Measurements from ENCODE around the gene EIF2B2. TPM values are rescaled to one million over a fixed set of nuclear protein-coding genes. Genes with fewer than 3 reads are reported as not detected.

Gene EIF2B2
- total RNA-seq, 6 experiments from 2014 or later = 55.5 to 66.1 (median 59.0) TPM

DNA sequence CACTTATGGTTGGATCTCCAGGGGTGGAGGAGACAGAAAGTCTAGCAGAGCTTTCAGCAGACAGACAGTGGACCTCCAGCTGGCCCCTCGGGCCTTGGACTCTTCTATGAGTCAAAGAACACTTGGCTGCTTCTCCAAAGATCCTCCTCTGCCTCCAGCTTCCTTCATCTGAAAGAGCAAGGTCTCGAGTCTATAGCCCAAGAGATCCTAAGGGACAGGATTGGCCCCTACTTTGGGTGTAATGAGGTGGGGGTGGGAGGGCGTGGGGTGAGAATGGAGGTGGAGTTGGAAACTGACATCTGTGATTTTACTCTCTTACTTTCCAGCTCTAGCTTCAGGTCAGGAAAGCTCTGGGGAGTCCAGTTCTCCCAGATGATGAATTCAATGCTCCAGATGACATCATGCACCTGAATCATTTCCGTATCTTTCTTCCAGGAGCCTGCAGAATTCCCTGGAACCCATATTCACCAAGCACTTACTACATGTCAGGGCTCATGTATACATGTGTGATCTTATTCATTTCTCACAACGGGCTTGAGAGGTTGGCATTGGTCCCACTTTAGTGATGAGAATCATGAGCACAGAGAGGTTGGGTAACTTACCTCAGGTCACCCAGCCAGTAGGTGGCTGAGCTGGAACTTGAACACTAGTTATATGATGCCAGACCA is 37.1 kb upstream of the EIF2B2 start:
- peak; percentile 52 for DNase-seq
- Mint-ChIP-seq H3K9me3 (no peaks in the 10 kb centered on the region), H3K27ac (peak overlapping the region; percentile 80), H3K4me1 (ENCODE audit: low read depth) (peaks cover 44% of the 10 kb centered on the region), H3K36me3 (ENCODE audit: low read depth) (no peaks in the 10 kb centered on the region), H3K4me3 (peak overlapping the region; percentile 42; the same call in 1 of the 2 replicates), H3K27me3 (ENCODE audit: insufficient read depth) (peaks cover 4% of the 10 kb centered on the region; the same call in 1 of the 2 replicates)
- TF ChIP-seq, protein P1, sequence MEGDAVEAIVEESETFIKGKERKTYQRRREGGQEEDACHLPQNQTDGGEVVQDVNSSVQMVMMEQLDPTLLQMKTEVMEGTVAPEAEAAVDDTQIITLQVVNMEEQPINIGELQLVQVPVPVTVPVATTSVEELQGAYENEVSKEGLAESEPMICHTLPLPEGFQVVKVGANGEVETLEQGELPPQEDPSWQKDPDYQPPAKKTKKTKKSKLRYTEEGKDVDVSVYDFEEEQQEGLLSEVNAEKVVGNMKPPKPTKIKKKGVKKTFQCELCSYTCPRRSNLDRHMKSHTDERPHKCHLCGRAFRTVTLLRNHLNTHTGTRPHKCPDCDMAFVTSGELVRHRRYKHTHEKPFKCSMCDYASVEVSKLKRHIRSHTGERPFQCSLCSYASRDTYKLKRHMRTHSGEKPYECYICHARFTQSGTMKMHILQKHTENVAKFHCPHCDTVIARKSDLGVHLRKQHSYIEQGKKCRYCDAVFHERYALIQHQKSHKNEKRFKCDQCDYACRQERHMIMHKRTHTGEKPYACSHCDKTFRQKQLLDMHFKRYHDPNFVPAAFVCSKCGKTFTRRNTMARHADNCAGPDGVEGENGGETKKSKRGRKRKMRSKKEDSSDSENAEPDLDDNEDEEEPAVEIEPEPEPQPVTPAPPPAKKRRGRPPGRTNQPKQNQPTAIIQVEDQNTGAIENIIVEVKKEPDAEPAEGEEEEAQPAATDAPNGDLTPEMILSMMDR (IDR thresholded peaks at IDR 0.05) = no peak; the same call in 1 of the 2 replicates

DNA sequence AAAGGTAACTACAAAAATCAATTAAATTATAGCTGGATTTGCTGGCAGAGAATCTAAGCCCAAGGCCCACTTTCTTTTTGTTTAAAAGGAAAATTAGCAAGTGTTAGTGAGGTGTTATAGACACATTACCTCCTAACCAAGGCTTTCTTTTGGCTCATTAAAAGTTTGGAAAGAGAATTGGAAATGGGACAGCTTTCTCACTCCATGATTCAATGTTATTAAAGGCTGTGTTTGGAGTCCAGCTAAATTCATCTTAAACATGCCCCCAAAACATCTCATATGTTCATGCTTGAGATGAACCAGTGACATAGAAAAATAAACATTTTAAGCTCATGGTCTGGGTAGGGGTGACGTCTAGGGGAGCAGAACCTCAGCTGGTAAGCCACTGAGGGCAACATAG is 33.9 kb upstream of the EIF2B2 start:
- Mint-ChIP-seq H3K27me3 (ENCODE audit: insufficient read depth) (peaks cover 2% of the 10 kb centered on the region; the same call in 1 of the 2 replicates), H3K27ac (no peak overlapping the region), H3K4me3 (no peak overlapping the region), H3K36me3 (ENCODE audit: low read depth) (no peaks in the 10 kb centered on the region), H3K4me1 (ENCODE audit: low read depth) (peaks cover 31% of the 10 kb centered on the region), H3K9me3 (no peaks in the 10 kb centered on the region)
- TF ChIP-seq, protein P1 (IDR thresholded peaks at IDR 0.05) = no peak
- no peak for DNase-seq

DNA sequence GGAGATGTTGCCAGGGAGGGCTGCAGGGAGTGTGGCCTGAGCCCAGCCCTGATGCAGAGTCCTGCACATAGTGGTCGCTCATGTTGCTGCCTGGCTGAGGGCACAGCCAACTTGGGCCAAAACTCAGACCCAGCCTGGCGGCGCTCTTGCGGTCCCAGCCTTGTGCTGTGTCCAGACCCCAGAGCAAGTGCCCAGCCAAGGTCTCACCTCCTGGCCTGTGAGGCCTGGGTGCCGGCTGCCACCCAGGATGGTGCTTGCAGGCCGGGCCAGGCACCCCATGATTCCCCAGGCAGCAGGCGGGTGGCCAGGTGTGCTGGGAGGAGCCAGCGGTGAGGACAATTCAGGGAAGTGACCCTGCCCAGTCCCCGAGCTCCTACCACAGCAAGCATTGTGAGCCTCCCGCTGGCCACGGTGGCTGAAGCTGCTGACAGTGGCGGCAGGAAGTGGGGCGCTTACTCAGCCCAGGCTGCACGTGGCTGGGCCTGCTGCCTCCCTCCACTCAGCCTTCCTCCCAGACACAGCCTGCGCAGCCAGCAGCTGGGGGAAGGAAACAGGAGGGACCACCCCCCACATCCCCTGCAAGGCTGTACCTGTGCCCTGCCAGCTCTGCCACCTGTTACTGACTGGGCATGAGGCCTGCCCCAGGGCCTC is 29.6 kb upstream of the EIF2B2 start:
- H3K4me1 Mint-ChIP-seq (ENCODE audit: low read depth) = peaks cover 3% of the 10 kb centered on the region
- peaks cover 6% of the 10 kb centered on the region; the same call in 1 of the 2 replicates for H3K27me3 Mint-ChIP-seq (ENCODE audit: insufficient read depth)
- no peaks in the 10 kb centered on the region for H3K36me3 Mint-ChIP-seq (ENCODE audit: low read depth)
- no peak for DNase-seq
- no peak overlapping the region for H3K4me3 Mint-ChIP-seq
- no peak overlapping the region for H3K27ac Mint-ChIP-seq
- TF ChIP-seq, protein P1 (IDR thresholded peaks at IDR 0.05) = no peak
- no peaks in the 10 kb centered on the region for H3K9me3 Mint-ChIP-seq

DNA sequence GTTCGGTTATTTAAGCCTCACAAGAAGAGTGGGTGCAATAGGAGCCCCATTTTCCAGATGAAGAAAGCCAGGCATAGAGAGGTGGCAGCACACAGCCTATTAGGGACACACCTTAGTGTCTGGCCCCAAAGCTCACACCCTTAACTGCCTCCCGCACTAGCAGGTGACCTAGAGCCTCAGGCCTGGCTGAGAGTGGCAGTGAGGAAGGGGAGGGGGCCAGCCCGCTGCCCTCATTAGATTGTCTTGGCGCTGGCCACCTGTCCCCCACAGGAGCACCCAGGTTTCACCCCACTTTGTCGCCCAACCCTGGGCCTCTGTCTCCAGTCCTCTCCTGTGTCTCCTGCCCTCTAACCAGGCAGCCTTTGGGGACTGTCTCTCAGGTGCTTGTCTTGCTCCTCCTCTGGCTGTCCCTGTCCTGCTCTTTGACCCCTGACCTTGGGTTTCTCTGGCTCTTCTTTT is 28.8 kb upstream of the EIF2B2 start:
- H3K4me1 Mint-ChIP-seq (ENCODE audit: low read depth) = peaks cover 11% of the 10 kb centered on the region
- H3K27me3 Mint-ChIP-seq (ENCODE audit: insufficient read depth) = peaks cover 6% of the 10 kb centered on the region; the same call in 1 of the 2 replicates
- no peaks in the 10 kb centered on the region for H3K36me3 Mint-ChIP-seq (ENCODE audit: low read depth)
- no peak overlapping the region for H3K4me3 Mint-ChIP-seq
- H3K27ac Mint-ChIP-seq = no peak overlapping the region
- H3K9me3 Mint-ChIP-seq = no peaks in the 10 kb centered on the region
- TF ChIP-seq, protein P1 (IDR thresholded peaks at IDR 0.05) = no peak
- no peak for DNase-seq

DNA sequence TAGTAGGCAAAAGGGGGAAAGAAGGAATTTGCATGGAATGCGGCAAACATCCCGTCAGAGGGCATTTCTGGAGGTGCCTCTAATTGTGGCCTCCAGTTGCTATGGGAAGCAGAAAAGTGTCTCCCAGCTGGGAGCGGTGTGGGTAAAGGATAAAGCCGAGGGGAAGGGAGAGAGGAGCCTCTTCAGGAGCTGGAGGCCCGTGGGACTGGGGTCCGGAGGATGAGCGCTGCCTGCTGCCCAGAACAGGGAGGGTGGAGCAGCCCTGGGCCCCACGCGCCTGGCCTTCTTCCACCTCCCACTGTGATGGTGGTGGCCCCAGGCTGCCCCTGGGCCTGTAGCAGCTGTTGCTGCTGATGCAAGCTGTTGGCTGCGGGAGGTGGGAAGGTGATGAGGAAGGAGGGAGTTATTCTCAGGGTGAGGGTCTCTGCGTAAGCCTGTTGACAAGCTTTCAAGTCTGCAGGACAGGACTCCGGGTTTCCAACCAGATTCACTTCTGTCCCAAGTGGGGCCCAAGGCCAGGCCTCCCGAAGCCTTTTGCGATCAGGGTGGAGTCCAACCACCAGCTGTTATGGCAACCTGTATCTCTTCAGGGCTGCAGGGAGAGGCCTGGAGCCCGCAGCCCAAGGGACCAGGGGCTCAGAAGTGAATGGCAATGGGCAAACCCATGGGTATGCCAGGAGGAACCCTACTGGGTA is 28.2 kb upstream of the EIF2B2 start:
- Mint-ChIP-seq H3K27me3 (ENCODE audit: insufficient read depth) (peaks cover 4% of the 10 kb centered on the region; the same call in 1 of the 2 replicates), H3K4me3 (no peak overlapping the region), H3K4me1 (ENCODE audit: low read depth) (peaks cover 17% of the 10 kb centered on the region), H3K36me3 (ENCODE audit: low read depth) (no peaks in the 10 kb centered on the region), H3K9me3 (no peaks in the 10 kb centered on the region), H3K27ac (no peak overlapping the region)
- TF ChIP-seq, protein P1 (IDR thresholded peaks at IDR 0.05) = no peak
- DNase-seq = no peak

Measured in HFFc6 (cell line).